ENCODE data around the gene REPS2.

REPS2 gene

DNA sequence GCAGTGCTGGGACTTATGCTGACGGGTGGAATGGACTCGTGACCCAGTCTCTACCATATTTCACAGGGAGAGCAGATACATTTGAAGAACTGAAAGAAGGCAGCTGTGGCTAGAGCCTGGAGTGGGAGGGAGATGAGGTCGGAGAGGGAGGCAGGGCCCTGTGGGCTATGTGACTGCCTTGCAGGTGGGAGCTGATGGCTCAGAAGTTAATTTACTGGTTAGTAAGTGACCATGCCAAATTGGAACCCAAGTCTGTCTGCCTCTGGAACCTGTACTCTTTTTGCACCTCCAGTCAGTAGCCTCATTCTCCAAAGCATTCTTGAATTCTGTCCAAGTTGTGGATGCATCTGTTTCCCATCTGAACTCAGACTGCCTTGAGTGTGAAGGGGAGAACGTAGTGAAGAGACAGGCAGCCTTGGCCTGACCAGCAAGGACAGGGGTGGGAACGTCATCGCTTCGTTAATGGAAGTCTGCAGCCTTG, 92.3 kb downstream of the REPS2 start:
- DNase-seq: no peak

GRCh38 chrX:17039826-17040225, 93.4 kb downstream of the REPS2 start:
- no peak for DNase-seq

DNA sequence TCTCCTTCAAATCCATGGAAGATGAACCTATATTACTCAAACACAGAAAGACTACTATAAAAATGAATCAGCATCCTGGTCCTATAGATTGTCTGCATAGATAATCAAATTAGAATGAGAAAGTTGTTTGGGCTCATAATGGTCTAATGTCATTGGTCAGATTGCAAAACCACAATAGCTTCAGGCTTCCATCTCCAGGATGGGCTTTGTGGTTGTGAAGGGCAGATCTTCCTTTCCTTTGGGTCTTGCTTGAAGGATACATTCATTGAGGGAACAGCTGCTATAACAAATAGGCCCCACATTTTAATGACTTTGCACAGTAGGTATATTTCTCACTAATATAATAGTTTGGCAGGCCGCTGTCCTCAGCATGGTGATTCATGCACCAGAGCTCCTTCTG, 94.3 kb downstream of the REPS2 start:
- DNase-seq: no peak

GRCh38 chrX:17042037-17042436, 95.6 kb downstream of the REPS2 start:
- no peak for DNase-seq

DNA sequence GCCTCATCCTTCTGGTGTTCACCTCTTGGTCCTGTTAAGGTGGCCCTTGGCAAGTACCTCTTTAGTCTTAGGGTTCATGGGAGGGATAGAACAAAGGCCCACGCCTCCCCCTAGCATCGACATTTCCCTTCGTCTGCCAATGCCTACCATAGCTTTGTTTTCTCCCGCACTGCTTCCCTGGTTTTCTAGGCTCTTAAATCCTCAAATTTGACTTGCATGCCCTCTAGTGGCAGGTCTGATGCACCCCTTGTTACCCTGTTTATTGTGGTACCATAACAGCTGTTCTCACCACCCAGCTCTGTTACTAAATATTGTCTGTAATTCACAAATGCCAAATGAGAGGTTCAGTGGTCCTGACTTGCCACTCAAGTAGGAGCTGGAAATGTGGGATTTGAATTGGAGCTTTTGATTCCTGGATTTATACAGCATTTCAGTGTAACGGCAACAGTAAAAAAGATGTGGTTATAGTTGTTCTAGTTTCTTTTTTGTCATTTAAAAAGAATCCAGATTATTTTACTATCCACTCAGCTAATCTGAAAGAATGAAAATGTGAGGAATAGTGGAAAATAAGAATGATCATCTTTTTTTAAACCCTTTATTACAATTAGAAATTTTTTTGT, 100.1 kb downstream of the REPS2 start:
- peak; percentile 35 for DNase-seq

DNA sequence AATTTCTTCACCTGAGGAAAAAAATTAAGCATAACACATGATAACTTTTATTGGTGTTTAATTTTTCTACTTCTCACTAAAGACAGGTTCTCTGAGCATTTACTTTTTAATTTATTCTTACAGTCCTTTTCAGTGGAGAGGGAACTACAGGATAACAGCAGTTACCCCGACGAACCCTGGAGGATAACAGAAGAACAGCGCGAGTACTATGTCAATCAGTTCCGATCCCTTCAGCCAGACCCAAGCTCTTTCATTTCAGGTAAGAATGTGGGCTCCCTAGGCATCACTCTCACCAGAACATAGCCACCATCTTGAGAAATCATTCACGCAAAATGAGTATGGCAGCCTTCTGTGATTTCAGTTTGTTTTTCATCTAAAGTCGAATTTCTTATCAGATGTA, 100.8 kb downstream of the REPS2 start:
- no peak for DNase-seq

GRCh38 chrX:17052210-17052609, 105.8 kb downstream of the REPS2 start:
- DNase-seq: no peak

DNA sequence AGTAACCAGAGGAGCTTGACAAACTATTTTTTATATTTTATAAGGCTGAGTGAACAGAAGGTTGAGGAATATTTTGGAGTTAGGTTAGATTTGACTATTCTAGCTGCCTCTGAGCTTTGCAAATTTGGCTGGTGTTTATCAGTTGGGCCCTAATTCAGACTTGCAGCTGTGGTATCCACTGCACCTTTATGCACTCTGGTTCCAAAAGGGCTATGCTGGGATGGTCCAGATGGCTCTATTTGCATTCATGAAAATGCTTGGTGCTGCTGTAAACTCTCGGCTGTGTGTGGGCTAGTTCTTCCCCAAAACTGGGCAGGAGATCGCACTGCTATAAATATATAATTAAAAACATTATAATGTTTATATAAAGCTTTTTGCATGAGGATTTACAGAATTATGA, 106.3 kb downstream of the REPS2 start:
- no peak for DNase-seq

GRCh38 chrX:17053502-17053901, 107.0 kb downstream of the REPS2 start:
- DNase-seq: no peak

GRCh38 chrX:17056868-17057608, 110.6 kb downstream of the REPS2 start:
- no peak for DNase-seq

- DNase-seq: no peak
Observed at GRCh38 chrX:17062065-17062464, 115.6 kb downstream of the REPS2 start.

- no peak for DNase-seq
Observed at GRCh38 chrX:17065100-17065499, 118.6 kb downstream of the REPS2 start.

GRCh38 chrX:17067534-17067933, 121.1 kb downstream of the REPS2 start:
- DNase-seq: no peak

DNA sequence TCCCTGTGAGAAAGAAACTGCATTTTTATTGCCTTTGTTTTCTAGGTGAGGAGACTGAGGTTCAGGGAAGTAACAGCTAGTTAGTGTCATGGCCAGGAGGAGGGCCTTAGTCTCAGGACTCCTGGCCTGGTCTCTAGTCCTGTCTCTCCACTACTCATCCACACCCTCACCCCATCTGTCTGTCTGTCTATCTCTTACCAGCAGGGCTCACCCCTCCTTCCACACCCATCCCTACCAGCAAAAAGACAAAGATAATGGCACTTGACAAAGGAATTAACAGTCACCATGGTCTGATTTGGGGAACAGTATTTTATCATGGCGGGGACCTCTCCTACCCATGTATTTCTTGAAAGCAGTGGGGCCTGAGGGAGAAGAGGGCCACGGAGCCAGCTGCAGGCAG, 125.8 kb downstream of the REPS2 start:
- no peak for DNase-seq

DNA sequence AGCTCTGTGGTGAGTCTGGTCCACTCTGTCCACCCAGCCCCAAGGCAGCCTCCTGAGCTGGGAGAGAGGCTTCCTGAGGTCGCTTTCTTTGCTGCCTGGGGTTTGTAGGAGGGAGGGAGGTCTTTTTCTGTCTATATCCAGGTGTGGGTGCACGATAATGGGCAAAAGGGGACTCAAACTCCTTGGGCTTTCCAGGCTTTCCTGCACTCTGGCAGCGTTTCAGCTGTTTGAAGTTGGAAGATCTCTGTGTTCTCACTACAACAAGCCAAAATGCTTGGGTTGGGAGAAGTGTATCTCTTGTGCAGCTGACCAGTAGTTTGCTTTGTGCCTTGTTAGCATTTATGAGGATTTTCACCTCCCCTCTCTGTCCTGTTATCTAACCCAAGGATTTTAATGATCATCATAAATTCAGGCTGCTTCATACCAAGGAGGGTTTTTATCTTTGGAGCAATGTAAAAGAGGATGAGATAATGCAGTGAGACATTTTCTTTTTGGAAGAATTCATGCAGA, 126.3 kb downstream of the REPS2 start:
- no peak for DNase-seq

GRCh38 chrX:17075004-17075403, 128.5 kb downstream of the REPS2 start:
- no peak for DNase-seq

DNA sequence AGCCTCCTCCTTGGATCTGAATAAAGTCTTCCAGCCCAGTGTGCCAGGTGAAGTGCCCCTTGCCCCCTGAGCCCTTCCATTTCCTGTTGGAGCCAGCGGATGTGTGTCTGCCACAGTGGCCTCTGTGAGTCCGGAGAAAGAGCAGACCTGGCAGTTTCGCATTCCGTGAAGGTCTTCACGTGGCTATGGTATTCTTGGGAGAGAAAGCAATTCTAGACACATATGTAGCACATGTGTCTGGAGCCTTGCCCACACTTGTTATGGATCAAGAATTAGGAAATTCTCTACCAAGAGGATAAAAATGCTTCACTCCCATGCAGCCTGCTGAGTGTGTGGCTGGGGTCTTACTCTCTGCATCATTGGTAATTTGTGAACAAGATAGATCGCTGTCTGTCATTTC, 130.9 kb downstream of the REPS2 start:
- DNase-seq: no peak

- DNase-seq: no peak
Observed at GRCh38 chrX:17078031-17078720, 131.7 kb downstream of the REPS2 start.

DNA sequence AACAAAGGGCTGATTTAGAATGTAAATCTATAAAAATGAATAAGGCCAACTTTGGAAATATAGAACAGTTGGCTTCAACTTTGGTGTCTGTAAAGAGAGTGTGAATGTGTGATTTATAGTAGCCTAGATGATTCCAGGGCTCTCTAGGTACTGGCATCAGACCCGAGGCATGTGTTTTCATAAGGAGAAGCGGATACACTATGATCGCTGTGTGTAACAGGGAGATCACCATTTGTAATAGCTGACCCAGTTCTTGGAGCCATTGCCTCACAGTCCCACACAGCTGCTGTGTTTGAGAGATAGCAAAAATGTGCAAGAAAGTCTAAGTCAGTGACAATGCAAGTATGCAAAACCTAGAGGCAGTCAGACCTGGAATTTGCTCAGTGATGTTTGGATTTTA, 135.1 kb downstream of the REPS2 start:
- no peak for DNase-seq

DNA sequence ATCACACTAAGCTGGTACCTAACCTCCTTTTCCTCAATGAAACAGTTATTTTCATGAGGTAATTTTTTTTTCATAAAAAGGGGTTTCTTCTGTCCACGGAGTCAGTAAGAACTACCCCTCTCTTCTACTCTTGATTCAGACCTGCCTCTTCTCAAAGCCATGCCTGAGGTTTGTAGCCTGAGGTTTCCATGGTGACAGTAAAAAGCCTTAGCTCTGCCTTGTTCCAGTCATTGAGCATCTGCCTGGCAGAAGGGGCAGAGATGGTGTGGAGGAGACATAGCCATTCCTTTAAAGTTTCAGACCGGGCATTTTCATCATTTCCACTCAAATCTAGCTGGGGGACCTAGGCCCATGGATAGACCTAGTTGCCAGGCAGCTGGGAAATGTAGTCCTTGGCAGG, 135.5 kb downstream of the REPS2 start:
- no peak for DNase-seq

- DNase-seq: no peak
Observed at GRCh38 chrX:17082831-17083230, 136.4 kb downstream of the REPS2 start.

DNA sequence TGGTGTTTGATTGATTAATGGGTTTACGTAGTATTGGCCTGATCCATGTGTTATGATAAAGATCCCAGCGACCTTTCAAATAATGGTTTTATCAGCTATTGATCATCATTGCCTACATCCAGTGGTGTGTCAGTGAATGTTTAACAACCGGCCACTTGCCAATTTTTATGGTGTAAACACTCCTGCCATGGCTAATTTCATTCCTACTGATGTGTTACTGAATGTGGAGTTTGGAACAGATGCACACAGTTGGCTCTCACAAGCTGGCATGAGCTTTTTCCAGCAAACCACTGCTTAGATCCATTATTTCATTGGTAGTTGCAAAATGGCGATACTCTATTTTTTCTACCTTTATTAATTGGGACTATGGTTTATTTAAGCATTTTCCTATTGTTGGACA, 139.9 kb downstream of the REPS2 start:
- DNase-seq: no peak

- no peak for DNase-seq
Observed at GRCh38 chrX:17095161-17095560, 148.7 kb downstream of the REPS2 start.

All from CD4-positive, alpha-beta T cell treated with Interleukin-10 for 1 hour (primary cell).